Activated T-cell treated with anti-CD3 and anti-CD28 coated beads, Interleukin-2, amount 50 U/mL, for 1 hour (primary cell): ENCODE results near the gene IGSF6.

Source experiments
- DNase-seq: peaks from one replicate; pipeline ENCODE4 v3.0.0-alpha.2; 2020

Gene IGSF6

DNA sequence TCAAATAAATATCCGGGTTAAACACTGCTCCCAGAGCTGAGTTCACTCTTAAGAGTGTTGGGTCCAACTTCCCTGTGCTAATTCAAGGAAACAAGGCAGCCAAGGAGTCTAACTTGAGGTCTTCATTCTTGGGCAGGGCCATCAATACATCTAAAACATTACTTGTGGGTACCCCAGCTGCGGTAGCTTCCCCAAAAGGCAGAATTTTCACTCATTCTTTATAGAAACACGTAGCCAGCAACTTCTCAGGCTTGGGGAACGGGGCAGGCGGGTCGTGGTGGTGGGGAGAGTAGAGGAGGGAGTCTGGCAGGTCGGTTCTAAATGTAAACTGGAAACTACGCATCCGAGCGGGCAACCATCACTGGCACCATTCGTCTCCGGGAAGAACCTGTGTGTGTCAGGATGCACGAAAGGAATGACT lies 53.7 kb downstream of the IGSF6 start:
- no peak for DNase-seq

- no peak for DNase-seq
Observed at GRCh38 chr16:21598206-21598605, 54.2 kb downstream of the IGSF6 start.

DNA sequence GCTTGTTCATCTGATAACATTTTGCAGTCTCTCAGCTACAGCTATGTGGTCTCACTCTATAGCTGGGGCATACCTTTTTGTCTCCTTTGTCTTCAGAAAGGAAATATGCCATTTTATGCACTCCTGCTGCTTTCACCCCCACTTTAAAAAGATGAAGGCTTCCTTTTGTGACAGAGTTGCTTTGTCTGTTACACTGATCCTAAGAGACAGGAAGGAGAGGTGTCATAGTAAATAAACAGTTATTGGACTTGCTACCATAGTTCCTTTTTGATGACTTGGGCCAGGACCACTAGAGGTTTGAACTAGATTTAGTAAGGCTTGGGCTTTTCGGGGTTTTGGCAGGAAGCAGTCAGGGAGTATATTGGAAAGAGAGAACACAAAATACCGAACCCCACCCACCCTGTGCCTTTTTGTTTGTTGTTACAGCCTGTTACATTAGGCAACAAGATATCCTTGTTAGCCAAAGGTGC lies 54.8 kb downstream of the IGSF6 start:
- DNase-seq, result no peak

- DNase-seq, result no peak
Observed at GRCh38 chr16:21593530-21594289, 58.7 kb downstream of the IGSF6 start.

- DNase-seq, result no peak
Observed at GRCh38 chr16:21592191-21592590, 60.2 kb downstream of the IGSF6 start.

DNA sequence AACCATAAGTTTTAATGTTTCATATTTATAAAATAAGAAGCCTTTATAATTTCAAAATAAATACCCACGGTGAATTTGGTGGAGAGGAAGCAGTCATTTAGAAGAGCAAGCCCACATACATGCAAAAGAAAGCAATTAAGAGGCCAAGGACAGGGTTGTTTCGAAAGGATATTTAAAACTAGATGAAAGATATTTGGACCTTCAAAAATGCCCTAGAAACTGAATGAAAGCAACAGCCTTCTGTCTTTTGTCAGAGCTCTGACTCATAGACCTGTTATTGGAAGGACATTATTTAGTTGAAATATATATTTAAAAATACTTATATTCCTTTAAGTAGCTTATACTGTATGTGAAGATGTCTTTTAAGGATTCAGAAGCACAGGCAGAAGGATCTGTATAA lies 61.6 kb downstream of the IGSF6 start:
- no peak for DNase-seq

- DNase-seq, result no peak
Observed at GRCh38 chr16:21590287-21590686, 62.1 kb downstream of the IGSF6 start.

GRCh38 chr16:21589551-21589950 lies 62.9 kb downstream of the IGSF6 start:
- DNase-seq, result no peak
